HEK293 (cell line): ENCODE measurements around the gene ARID1A.

ENCODE experiments used
- CTCF ChIA-PET: fragments of 350-600 bp; formaldehyde crosslinking; extraction: SDS; loops from one replicate; lab custom pipeline; 2021; ENCODE audit warnings: antibody characterized with exemption; lab: Yijun Ruan, JAX
- POLR2A ChIA-PET: fragments of 300-600 bp; formaldehyde crosslinking; extraction: SDS; loops from one replicate; lab custom pipeline; 2020; ENCODE audit warnings: antibody characterized with exemption, inconsistent platforms; lab: Yijun Ruan, JAX
- H3K27ac ChIP-seq: fragments of 200-500 bp; sonication (Bioruptor generic); 2 replicates; pipeline ENCODE4 v1.5.1; 2014; ENCODE audit warnings: low read depth, low read length, control low read depth, inconsistent platforms; ENCODE audit errors: extremely low read depth
- H3K36me3 ChIP-seq, 2 experiments: fragments of 200-500 bp in 1 of 2; sonication (Bioruptor generic) in 1 of 2; 1 replicate in 1 of 2; 2 replicates in 1 of 2; pipeline ENCODE4 v1.5.1; 2014 to 2017; ENCODE audit warnings: inconsistent platforms in 2 of 2, low read length in 2 of 2; ENCODE audit not compliant: control insufficient read depth in 2 of 2, insufficient read depth in 1 of 2
- H3K4me1 ChIP-seq: fragments of 200-500 bp; sonication (Bioruptor generic); 2 replicates; pipeline ENCODE4 v1.5.1; 2014; ENCODE audit warnings: mild to moderate bottlenecking, low read length, inconsistent platforms; ENCODE audit not compliant: control insufficient read depth, insufficient read depth
- H3K4me3 ChIP-seq: 2 replicates; pipeline ENCODE4 v1.5.1; 2011; ENCODE audit warnings: low read depth, mild to moderate bottlenecking, control low read depth, low read length, moderate library complexity
- H3K9me3 ChIP-seq: fragments of 200-500 bp; sonication (Bioruptor generic); 2 replicates; pipeline ENCODE4 v1.5.1; 2014; ENCODE audit warnings: low read depth, low read length, inconsistent platforms; ENCODE audit not compliant: control insufficient read depth, insufficient read depth
- KLF10 ChIP-seq: fragments of 450-650 bp; IDR thresholded peaks from 2 replicates; pipeline ENCODE4 v1.5.1; 2018; ENCODE audit warnings: missing biosample characterization, mild to moderate bottlenecking, missing genetic modification characterization
- OVOL3 ChIP-seq: fragments of 450-650 bp; formaldehyde crosslinking; IDR thresholded peaks from 2 replicates; pipeline ENCODE4 v1.5.1; 2016; ENCODE audit warnings: missing biosample characterization, missing genetic modification characterization
- PRDM1 ChIP-seq: fragments of 450-650 bp; formaldehyde crosslinking; IDR thresholded peaks from 2 replicates; pipeline ENCODE4; 2016; ENCODE audit warnings: missing biosample characterization, missing genetic modification characterization
- REPIN1 ChIP-seq: fragments of 450-650 bp; formaldehyde crosslinking; IDR thresholded peaks from 2 replicates; pipeline ENCODE4 v1.5.1; 2017; ENCODE audit warnings: missing biosample characterization, missing genetic modification characterization, low read depth
- SP3 ChIP-seq: fragments of 450-650 bp; formaldehyde crosslinking; IDR thresholded peaks from 2 replicates; pipeline ENCODE4 v1.5.1; 2016; ENCODE audit warnings: missing biosample characterization, missing genetic modification characterization
- SP7 ChIP-seq: fragments of 450-650 bp; formaldehyde crosslinking; IDR thresholded peaks from 2 replicates; pipeline ENCODE4 v1.5.1; 2016; ENCODE audit warnings: missing biosample characterization, missing genetic modification characterization
- YY1 ChIP-seq: fragments of 450-650 bp; formaldehyde crosslinking; IDR thresholded peaks from 2 replicates; pipeline ENCODE4 v1.5.1; 2018; ENCODE audit warnings: missing biosample characterization, missing genetic modification characterization
- ZBTB21 ChIP-seq: fragments of 450-650 bp; formaldehyde crosslinking; IDR thresholded peaks from 2 replicates; pipeline ENCODE4 v1.5.1; 2017; ENCODE audit warnings: missing biosample characterization, missing genetic modification characterization
- ZBTB8A ChIP-seq: fragments of 450-650 bp; formaldehyde crosslinking; IDR thresholded peaks from 2 replicates; pipeline ENCODE4 v1.5.1; 2016; ENCODE audit warnings: missing biosample characterization, missing genetic modification characterization
- ZFHX2 ChIP-seq: fragments of 450-650 bp; formaldehyde crosslinking; conservative IDR thresholded peaks from 2 replicates; pipeline ENCODE4 v1.5.1; 2016; ENCODE audit warnings: missing biosample characterization, missing genetic modification characterization
- ZNF10 ChIP-seq: fragments of 450-650 bp; formaldehyde crosslinking; IDR thresholded peaks from 2 replicates; pipeline ENCODE4 v1.5.1; 2017; ENCODE audit warnings: missing biosample characterization, missing genetic modification characterization
- ZNF292 ChIP-seq: fragments of 450-650 bp; formaldehyde crosslinking; IDR thresholded peaks from 2 replicates; pipeline ENCODE4 v1.5.1; 2016; ENCODE audit warnings: low read depth, missing biosample characterization, missing genetic modification characterization, borderline replicate concordance
- ZNF311 ChIP-seq: fragments of 450-650 bp; formaldehyde crosslinking; IDR thresholded peaks from 2 replicates; pipeline ENCODE4 v1.5.1; 2017; ENCODE audit warnings: missing biosample characterization, missing genetic modification characterization, borderline replicate concordance
- ZNF350 ChIP-seq: fragments of 450-650 bp; formaldehyde crosslinking; IDR thresholded peaks from 2 replicates; pipeline ENCODE4 v1.5.0; 2017; ENCODE audit warnings: missing biosample characterization, mild to moderate bottlenecking, missing genetic modification characterization
- ZNF629 ChIP-seq: fragments of 450-650 bp; formaldehyde crosslinking; IDR thresholded peaks from 2 replicates; pipeline ENCODE4 v1.5.1; 2017; ENCODE audit warnings: missing biosample characterization, missing genetic modification characterization
- ZNF791 ChIP-seq: fragments of 450-650 bp; formaldehyde crosslinking; IDR thresholded peaks from 2 replicates; pipeline ENCODE4 v1.5.1; 2016; ENCODE audit warnings: missing biosample characterization, missing genetic modification characterization
- TF ChIP-seq, protein P1 (sequence below): fragments of 450-650 bp; formaldehyde crosslinking; IDR thresholded peaks from 2 replicates; pipeline ENCODE4 v1.5.1; 2017; ENCODE audit warnings: missing biosample characterization, missing genetic modification characterization
- TF ChIP-seq, protein P2 (sequence below): fragments of 450-650 bp; formaldehyde crosslinking; IDR thresholded peaks from 2 replicates; pipeline ENCODE4 v1.5.1; 2016; ENCODE audit warnings: missing biosample characterization, missing genetic modification characterization
- TF ChIP-seq, protein P3 (sequence below): fragments of 450-650 bp; formaldehyde crosslinking; conservative IDR thresholded peaks from 2 replicates; pipeline ENCODE4 v1.5.1; 2016; ENCODE audit warnings: low read depth, missing biosample characterization, missing genetic modification characterization

ARID1A gene

DNA sequence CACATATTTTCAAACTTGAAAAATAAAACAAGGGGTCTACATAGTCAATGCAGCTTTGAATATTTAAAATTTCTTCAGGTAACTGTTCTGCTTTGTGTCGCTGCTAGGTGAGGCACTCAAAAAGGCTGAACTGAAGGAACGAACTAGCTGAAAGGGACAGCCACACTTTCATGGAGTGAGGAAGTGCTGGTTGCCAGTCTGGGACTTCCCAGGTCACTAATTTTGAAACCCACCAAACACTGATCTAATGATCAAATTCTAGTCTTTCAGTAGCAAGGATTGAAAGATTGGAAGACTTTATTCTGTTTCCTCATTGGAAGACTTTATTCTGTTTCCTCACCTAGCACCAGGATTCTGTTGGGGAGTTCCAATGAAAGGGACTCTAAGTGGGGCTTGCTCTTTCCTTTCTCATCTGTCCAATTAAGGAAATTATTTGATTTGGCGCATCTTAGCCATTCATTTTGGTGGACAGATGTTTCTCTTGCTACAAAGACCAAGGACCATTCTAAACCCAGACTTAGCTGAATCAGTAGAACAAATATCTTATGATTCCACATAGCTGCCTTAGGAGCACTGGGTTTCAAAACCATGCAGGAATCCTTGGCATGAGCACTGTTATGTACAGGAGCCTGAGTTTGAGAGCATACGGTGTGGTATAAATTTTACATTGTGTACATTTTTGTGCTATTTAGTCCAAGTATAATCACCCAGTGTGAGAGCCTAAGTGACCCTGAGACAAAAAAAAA lies 10.9 kb upstream of the ARID1A start:
- TF ChIP-seq ZNF311 (tag by site-specific recombination): no peak
- no peak for TF ChIP-seq ZBTB8A
- no peak for TF ChIP-seq ZNF292 (tag by site-specific recombination)
- TF ChIP-seq OVOL3 (tag by site-specific recombination): no peak
- TF ChIP-seq, protein P1, sequence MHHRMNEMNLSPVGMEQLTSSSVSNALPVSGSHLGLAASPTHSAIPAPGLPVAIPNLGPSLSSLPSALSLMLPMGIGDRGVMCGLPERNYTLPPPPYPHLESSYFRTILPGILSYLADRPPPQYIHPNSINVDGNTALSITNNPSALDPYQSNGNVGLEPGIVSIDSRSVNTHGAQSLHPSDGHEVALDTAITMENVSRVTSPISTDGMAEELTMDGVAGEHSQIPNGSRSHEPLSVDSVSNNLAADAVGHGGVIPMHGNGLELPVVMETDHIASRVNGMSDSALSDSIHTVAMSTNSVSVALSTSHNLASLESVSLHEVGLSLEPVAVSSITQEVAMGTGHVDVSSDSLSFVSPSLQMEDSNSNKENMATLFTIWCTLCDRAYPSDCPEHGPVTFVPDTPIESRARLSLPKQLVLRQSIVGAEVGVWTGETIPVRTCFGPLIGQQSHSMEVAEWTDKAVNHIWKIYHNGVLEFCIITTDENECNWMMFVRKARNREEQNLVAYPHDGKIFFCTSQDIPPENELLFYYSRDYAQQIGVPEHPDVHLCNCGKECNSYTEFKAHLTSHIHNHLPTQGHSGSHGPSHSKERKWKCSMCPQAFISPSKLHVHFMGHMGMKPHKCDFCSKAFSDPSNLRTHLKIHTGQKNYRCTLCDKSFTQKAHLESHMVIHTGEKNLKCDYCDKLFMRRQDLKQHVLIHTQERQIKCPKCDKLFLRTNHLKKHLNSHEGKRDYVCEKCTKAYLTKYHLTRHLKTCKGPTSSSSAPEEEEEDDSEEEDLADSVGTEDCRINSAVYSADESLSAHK (tag by site-specific recombination): no peak
- TF ChIP-seq ZNF350 (tag by site-specific recombination): no peak
- no peak for TF ChIP-seq REPIN1
- H3K27ac ChIP-seq: no peak overlapping the region
- H3K4me1 ChIP-seq: no peaks in the 10 kb centered on the region
- H3K36me3 ChIP-seq: no peaks in the 10 kb centered on the region
- POLR2A ChIA-PET: no interaction called here
- CTCF ChIA-PET: interaction anchor here (0.7 kb wide), 1 partner anchor 104 kb away, joined by 3 read pairs; no protein-coding TSS in a partner anchor
- no peak overlapping the region for H3K4me3 ChIP-seq
- H3K9me3 ChIP-seq: no peaks in the 10 kb centered on the region

DNA sequence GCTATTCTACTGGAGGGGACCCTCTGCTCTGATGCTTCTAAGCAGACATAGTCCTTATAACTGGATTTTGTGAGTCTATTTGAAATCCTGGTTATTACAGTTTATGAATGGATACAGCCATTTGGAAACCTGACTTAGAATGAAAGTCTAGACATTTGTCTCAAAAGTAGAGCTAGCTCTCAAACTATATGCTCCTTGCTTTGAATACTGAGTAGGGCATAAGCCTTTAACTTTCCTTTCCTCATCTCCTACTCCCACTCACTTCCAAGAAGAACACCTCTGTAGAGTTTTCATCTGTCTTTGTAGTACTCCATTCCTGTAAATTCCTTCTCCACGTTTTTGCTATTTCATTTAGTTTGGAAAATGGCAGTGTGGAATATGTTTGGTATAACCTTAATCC lies 9.0 kb upstream of the ARID1A start:
- Histone ChIP-seq H3K36me3 (no peaks in the 10 kb centered on the region), H3K9me3 (no peaks in the 10 kb centered on the region), H3K4me1 (no peaks in the 10 kb centered on the region), H3K4me3 (no peak overlapping the region), H3K27ac (no peak overlapping the region)
- TF ChIP-seq SP7 (tag by site-specific recombination) (0 out of 2 replicates have a peak, but pooled peaks have one; percentile 32), KLF10 (tag by site-specific recombination) (0 out of 2 replicates have a peak, but pooled peaks have one; percentile 28), ZBTB21 (tag by site-specific recombination) (no peak), SP3 (tag by site-specific recombination) (0 out of 2 replicates have a peak, but pooled peaks have one; percentile 13), ZNF10 (tag by site-specific recombination) (0 out of 2 replicates have a peak, but pooled peaks have one; percentile 25), ZNF791 (tag by site-specific recombination) (no peak), ZFHX2 (tag by site-specific recombination) (0 out of 2 replicates have a peak, but pooled peaks have one; percentile 20), ZNF629 (0 out of 2 replicates have a peak, but pooled peaks have one; percentile 15), YY1 (tag by site-specific recombination) (0 out of 2 replicates have a peak, but pooled peaks have one; percentile 32), PRDM1 (tag by site-specific recombination) (0 out of 2 replicates have a peak, but pooled peaks have one; percentile 12)
- TF ChIP-seq, protein P2, sequence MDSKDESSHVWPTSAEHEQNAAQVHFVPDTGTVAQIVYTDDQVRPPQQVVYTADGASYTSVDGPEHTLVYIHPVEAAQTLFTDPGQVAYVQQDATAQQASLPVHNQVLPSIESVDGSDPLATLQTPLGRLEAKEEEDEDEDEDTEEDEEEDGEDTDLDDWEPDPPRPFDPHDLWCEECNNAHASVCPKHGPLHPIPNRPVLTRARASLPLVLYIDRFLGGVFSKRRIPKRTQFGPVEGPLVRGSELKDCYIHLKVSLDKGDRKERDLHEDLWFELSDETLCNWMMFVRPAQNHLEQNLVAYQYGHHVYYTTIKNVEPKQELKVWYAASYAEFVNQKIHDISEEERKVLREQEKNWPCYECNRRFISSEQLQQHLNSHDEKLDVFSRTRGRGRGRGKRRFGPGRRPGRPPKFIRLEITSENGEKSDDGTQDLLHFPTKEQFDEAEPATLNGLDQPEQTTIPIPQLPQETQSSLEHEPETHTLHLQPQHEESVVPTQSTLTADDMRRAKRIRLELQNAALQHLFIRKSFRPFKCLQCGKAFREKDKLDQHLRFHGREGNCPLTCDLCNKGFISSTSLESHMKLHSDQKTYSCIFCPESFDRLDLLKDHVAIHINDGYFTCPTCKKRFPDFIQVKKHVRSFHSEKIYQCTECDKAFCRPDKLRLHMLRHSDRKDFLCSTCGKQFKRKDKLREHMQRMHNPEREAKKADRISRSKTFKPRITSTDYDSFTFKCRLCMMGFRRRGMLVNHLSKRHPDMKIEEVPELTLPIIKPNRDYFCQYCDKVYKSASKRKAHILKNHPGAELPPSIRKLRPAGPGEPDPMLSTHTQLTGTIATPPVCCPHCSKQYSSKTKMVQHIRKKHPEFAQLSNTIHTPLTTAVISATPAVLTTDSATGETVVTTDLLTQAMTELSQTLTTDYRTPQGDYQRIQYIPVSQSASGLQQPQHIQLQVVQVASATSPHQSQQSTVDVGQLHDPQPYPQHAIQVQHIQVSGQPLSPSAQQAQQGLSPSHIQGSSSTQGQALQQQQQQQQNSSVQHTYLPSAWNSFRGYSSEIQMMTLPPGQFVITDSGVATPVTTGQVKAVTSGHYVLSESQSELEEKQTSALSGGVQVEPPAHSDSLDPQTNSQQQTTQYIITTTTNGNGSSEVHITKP: 0 out of 2 replicates have a peak, but pooled peaks have one; percentile 44
- TF ChIP-seq, protein P3, sequence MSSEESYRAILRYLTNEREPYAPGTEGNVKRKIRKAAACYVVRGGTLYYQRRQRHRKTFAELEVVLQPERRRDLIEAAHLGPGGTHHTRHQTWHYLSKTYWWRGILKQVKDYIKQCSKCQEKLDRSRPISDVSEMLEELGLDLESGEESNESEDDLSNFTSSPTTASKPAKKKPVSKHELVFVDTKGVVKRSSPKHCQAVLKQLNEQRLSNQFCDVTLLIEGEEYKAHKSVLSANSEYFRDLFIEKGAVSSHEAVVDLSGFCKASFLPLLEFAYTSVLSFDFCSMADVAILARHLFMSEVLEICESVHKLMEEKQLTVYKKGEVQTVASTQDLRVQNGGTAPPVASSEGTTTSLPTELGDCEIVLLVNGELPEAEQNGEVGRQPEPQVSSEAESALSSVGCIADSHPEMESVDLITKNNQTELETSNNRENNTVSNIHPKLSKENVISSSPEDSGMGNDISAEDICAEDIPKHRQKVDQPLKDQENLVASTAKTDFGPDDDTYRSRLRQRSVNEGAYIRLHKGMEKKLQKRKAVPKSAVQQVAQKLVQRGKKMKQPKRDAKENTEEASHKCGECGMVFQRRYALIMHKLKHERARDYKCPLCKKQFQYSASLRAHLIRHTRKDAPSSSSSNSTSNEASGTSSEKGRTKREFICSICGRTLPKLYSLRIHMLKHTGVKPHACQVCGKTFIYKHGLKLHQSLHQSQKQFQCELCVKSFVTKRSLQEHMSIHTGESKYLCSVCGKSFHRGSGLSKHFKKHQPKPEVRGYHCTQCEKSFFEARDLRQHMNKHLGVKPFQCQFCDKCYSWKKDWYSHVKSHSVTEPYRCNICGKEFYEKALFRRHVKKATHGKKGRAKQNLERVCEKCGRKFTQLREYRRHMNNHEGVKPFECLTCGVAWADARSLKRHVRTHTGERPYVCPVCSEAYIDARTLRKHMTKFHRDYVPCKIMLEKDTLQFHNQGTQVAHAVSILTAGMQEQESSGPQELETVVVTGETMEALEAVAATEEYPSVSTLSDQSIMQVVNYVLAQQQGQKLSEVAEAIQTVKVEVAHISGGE: no peak
- CTCF ChIA-PET: interaction anchor here (0.9 to 8.4 kb wide), 3 partner anchors 9 to 102 kb away, joined by 4 to 58 read pairs (median 5); partner anchors contain the start of gene PIGV
- POLR2A ChIA-PET: interaction anchor here (0.9 kb wide), 1 partner anchor 11 kb away, joined by 3 read pairs; no protein-coding TSS in a partner anchor
